Motor neuron (in vitro differentiated cells): ENCODE data around the gene ZSWIM7. TPM values are rescaled to one million over a fixed set of nuclear protein-coding genes. Genes with fewer than 3 reads are reported as not detected.

Experiments used
- ATAC-seq, 8 experiments: fragments of 200-7000 bp; cut with Tn5 transposase; replicated peaks in 6 of 8; 2 replicates each; pipeline ENCODE4 v1.8.0; 2021; ENCODE audit warnings: mild to moderate bottlenecking in 8 of 8, moderate library complexity in 8 of 8
- H3K27ac ChIP-seq, 2 donors: fragments of 250-450 bp; sonication (Bioruptor Pico); 2 replicates each; pipeline ENCODE4 v1.9.0; 2021; ENCODE audit warnings: antibody characterized with exemption in 2 of 2, mild to moderate bottlenecking in 2 of 2, moderate library complexity in 1 of 2
- H3K4me1 ChIP-seq, 2 donors: fragments of 250-450 bp; sonication (Bioruptor Pico); replicated peaks in 1 of 2; 2 replicates each; pipeline ENCODE4 v1.6.1; 2021; ENCODE audit warnings: antibody characterized with exemption in 2 of 2, mild to moderate bottlenecking in 2 of 2, moderate library complexity in 1 of 2
- H3K4me3 ChIP-seq, 5 donors: fragments of 250-450 bp; sonication (Bioruptor Pico); 2 replicates each; pipeline ENCODE4 v1.9.0; 2021; ENCODE audit warnings: antibody characterized with exemption in 5 of 5, mild to moderate bottlenecking in 5 of 5, moderate library complexity in 4 of 5
- WGBS, 10 experiments: fragments of 450-650 bp; shearing (Covaris generic); methylation state at CpG; one replicate each; pipeline ENCODE4 v1.0.0; 2022; 5-methylcytosine and 5-hydroxymethylcytosine counted together
- in situ Hi-C, 9 experiments: fragments of 400-800 bp; cut with MboI; loops; one replicate each; pipeline ENCODE4 v1.15.0; 2021; ENCODE audit warnings: low sequenced_read_pairs in 9 of 9, low pct_unique_long_range_greater_than_20kb in 2 of 9; ENCODE audit not compliant: unreplicated experiment in 9 of 9
- total RNA-seq, 8 experiments: library from RNA; unstranded; fragments of 300-600 nt; gene quantifications; 2 replicates each; pipeline versions ENCODE4 v1.2.3 to v1.2.4, GENCODE V29; 2022

ZSWIM7 gene
- total RNA-seq, 8 experiments from 2014 or later, result 11.0 to 33.1 (median 22.4) TPM

GRCh38 chr17:15931394-15931793, 68.1 kb downstream of the ZSWIM7 start:
- ATAC-seq, result no peak
- Histone ChIP-seq H3K4me1 (no peaks in the 10 kb centered on the region), H3K4me3 (no peak overlapping the region), H3K27ac (no peak overlapping the region)
- in situ Hi-C loops, result loop anchor here in 1 of 9 experiments (25.0 kb wide), 1 partner anchor 94 kb away; no protein-coding TSS in a partner anchor

DNA sequence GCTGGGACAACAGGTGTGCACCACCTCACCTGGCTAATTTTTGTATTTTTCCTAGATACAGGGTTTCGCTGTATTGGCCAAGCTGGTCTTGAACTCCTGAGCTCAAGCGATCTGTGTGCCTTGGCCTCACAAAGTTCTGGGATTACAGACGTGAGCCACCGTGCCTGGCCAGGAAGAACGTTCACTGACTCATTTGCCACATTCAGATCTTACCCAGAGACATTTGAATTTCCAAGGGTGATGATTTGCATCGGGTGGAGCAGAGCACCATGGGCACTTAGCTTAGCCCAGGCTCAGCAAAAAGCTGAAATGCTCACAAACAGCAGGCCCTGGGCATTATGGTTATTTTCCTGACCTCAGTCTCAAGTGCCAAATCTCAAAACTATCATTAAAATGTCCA, 69.1 kb downstream of the ZSWIM7 start:
- Histone ChIP-seq H3K4me3 (no peak overlapping the region), H3K4me1 (no peaks in the 10 kb centered on the region), H3K27ac (no peak overlapping the region)
- in situ Hi-C loops, result loop anchor here in 1 of 9 experiments (25.0 kb wide), 1 partner anchor 93 kb away; no protein-coding TSS in a partner anchor
- WGBS, 10 experiments, result 24 to 40% (median 35%) methylated on average over 1 to 6 of the region's 6 CpGs; no CpG with 5 or more reads in 6 of the 10 experiments
- peak in 4 of 8 experiments; percentile 29 to 100 (median 96) for ATAC-seq

- no peak overlapping the region for H3K27ac ChIP-seq
- no peaks in the 10 kb centered on the region for H3K4me1 ChIP-seq
- no peak for ATAC-seq
- in situ Hi-C loops, result loop anchor here in 1 of 9 experiments (25.0 kb wide), 1 partner anchor 93 kb away; no protein-coding TSS in a partner anchor
- no peak overlapping the region for H3K4me3 ChIP-seq
- 0 to 100% (median 50%) methylated on average over 1 to 4 of the region's 4 CpGs; no CpG with 5 or more reads in 1 of the 10 experiments for WGBS, 10 experiments
Measured at GRCh38 chr17:15929941-15930340, 69.6 kb downstream of the ZSWIM7 start.

DNA sequence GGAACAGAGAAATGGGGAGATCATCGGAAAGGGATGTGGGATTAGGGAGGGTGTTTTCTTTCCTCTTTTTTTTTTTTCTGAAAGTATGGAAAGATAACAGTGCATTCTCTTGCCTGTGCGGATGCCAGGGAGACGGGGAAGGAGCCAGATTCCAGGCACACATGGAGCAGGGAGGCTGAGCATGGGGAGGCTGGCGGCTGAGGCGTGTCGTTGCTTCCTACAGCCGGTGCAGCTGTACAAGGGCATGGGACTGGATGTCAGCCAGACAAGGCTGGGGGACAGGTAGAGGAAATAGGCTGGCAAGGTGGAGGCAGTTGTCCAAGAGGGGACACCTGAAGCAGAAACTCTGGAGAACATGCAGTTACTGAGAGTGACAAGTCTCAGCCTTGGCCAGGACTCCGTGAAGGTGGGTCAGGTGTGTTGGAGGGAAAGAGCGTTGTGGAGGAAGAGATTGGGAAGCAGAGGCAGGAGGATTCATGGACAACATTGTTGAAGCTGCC, 71.2 kb downstream of the ZSWIM7 start:
- no peaks in the 10 kb centered on the region for H3K4me1 ChIP-seq
- WGBS, 10 experiments, result 40 to 90% (median 78%) methylated on average over 1 to 8 of the region's 9 CpGs; no CpG with 5 or more reads in 3 of the 10 experiments
- H3K4me3 ChIP-seq, result no peak overlapping the region
- in situ Hi-C loops, result loop anchor here in 1 of 9 experiments (25.0 kb wide), 1 partner anchor 91 kb away; no protein-coding TSS in a partner anchor
- ATAC-seq, result no peak
- H3K27ac ChIP-seq, result no peak overlapping the region

Other genes starting within 250 kb of the ZSWIM7 start
- 10 to 100 TPM in 4 of 8 experiments, 1 to 10 TPM in 4; 1.1 to 90.9 (median 6.7) TPM for gene ADORA2B, start 54.6 kb downstream of the ZSWIM7 start, total RNA-seq
- gene TTC19, start 120 bp upstream of the ZSWIM7 start, total RNA-seq, result 10 to 100 TPM; 27.7 to 68.4 (median 38.8) TPM
- 100 to 1,000 TPM in 2 of 8 experiments, 10 to 100 TPM in 6; 35.3 to 132 (median 64.3) TPM for gene NCOR1, start 215.8 kb upstream of the ZSWIM7 start, total RNA-seq
- gene PIGL, start 217.5 kb upstream of the ZSWIM7 start, total RNA-seq, result 10 to 100 TPM; 14.3 to 59.9 (median 31.6) TPM